ENCODE results near the gene HOXA2. TPM values are rescaled to one million over a fixed set of nuclear protein-coding genes. Genes with fewer than 3 reads are reported as not detected.

The HOXA2 gene
- total RNA-seq, 1 experiment from 2014 or later: not detected

GRCh38 chr7:27128776-27129728 lies 26.6 kb upstream of the HOXA2 start:
- in situ Hi-C loops (cut with HindIII; ENCODE audit: low sequenced_read_pairs): loop anchor here (5.0 kb wide), 1 partner anchor 33 kb away; no protein-coding TSS in a partner anchor
- no peak for DNase-seq (ENCODE audit: low spot score)

GRCh38 chr7:27128034-27128433 lies 25.6 kb upstream of the HOXA2 start:
- no peak for DNase-seq (ENCODE audit: low spot score)
- in situ Hi-C loops (cut with HindIII; ENCODE audit: low sequenced_read_pairs): loop anchor here (5.0 kb wide), 1 partner anchor 34 kb away; no protein-coding TSS in a partner anchor

GRCh38 chr7:27126596-27127327 lies 24.3 kb upstream of the HOXA2 start:
- DNase-seq (ENCODE audit: low spot score): no peak
- in situ Hi-C loops (cut with HindIII; ENCODE audit: low sequenced_read_pairs): loop anchor here (5.0 kb wide), 1 partner anchor 36 kb away; no protein-coding TSS in a partner anchor

- in situ Hi-C loops (cut with HindIII; ENCODE audit: low sequenced_read_pairs): loop anchor here (5.0 kb wide), 1 partner anchor 36 kb away; no protein-coding TSS in a partner anchor
- no peak for DNase-seq (ENCODE audit: low spot score)
Observed at GRCh38 chr7:27125986-27126394, 23.5 kb upstream of the HOXA2 start.

GRCh38 chr7:27124902-27125689 lies 22.6 kb upstream of the HOXA2 start:
- in situ Hi-C loops (cut with HindIII; ENCODE audit: low sequenced_read_pairs): loop anchor here (5.0 kb wide), 1 partner anchor 37 kb away; no protein-coding TSS in a partner anchor
- no peak for DNase-seq (ENCODE audit: low spot score)

- in situ Hi-C loops (cut with HindIII; ENCODE audit: low sequenced_read_pairs): no loop called here
- no peak for DNase-seq (ENCODE audit: low spot score)
Observed at GRCh38 chr7:27124096-27124901, 21.8 kb upstream of the HOXA2 start.

GRCh38 chr7:27123477-27124053 lies 21.1 kb upstream of the HOXA2 start:
- in situ Hi-C loops (cut with HindIII; ENCODE audit: low sequenced_read_pairs): no loop called here
- no peak for DNase-seq (ENCODE audit: low spot score)

GRCh38 chr7:27123007-27123476 lies 20.6 kb upstream of the HOXA2 start:
- in situ Hi-C loops (cut with HindIII; ENCODE audit: low sequenced_read_pairs): no loop called here

GRCh38 chr7:27122077-27122910 lies 19.8 kb upstream of the HOXA2 start:
- DNase-seq (ENCODE audit: low spot score): no peak
- in situ Hi-C loops (cut with HindIII; ENCODE audit: low sequenced_read_pairs): no loop called here

More at GRCh38 chr7:27123007-27123476, 20.6 kb upstream of the HOXA2 start:
- DNase-seq (ENCODE audit: low spot score): no peak

- in situ Hi-C loops (cut with HindIII; ENCODE audit: low sequenced_read_pairs): no loop called here
- DNase-seq (ENCODE audit: low spot score): no peak
Observed at GRCh38 chr7:27121684-27122076, 19.2 kb upstream of the HOXA2 start.

GRCh38 chr7:27119412-27119911 lies 17.0 kb upstream of the HOXA2 start:
- DNase-seq (ENCODE audit: low spot score): no peak
- in situ Hi-C loops (cut with HindIII; ENCODE audit: low sequenced_read_pairs): loop anchor here (5.0 kb wide), 1 partner anchor 262 kb away; no protein-coding TSS in a partner anchor

- DNase-seq (ENCODE audit: low spot score): no peak
- in situ Hi-C loops (cut with HindIII; ENCODE audit: low sequenced_read_pairs): loop anchor here (5.0 kb wide), 1 partner anchor 261 kb away; no protein-coding TSS in a partner anchor
Observed at GRCh38 chr7:27118580-27118979, 16.1 kb upstream of the HOXA2 start.

- in situ Hi-C loops (cut with HindIII; ENCODE audit: low sequenced_read_pairs): loop anchor here (5.0 kb wide), 1 partner anchor 261 kb away; no protein-coding TSS in a partner anchor
- no peak for DNase-seq (ENCODE audit: low spot score)
Observed at GRCh38 chr7:27117887-27118491, 15.5 kb upstream of the HOXA2 start.

GRCh38 chr7:27116962-27117886 lies 14.7 kb upstream of the HOXA2 start:
- in situ Hi-C loops (cut with HindIII; ENCODE audit: low sequenced_read_pairs): loop anchor here (5.0 kb wide), 1 partner anchor 260 kb away; no protein-coding TSS in a partner anchor
- no peak for DNase-seq (ENCODE audit: low spot score)
